ENCODE measurements around the gene PLCB4. TPM values are rescaled to one million over a fixed set of nuclear protein-coding genes. Genes with fewer than 3 reads are reported as not detected.

The PLCB4 gene
- polyA plus RNA-seq, 1 donor (not counting 4 experiments of a cell fraction or from before 2014, with no cell fraction given): 4.1 TPM

GRCh38 chr20:9415426-9415825 is 346.5 kb downstream of the PLCB4 start:
- Histone ChIP-seq H3K9me3 (ENCODE audit: control insufficient read depth, low read depth, low read length) (no peaks in the 10 kb centered on the region), H3K36me3 (ENCODE audit: control insufficient read depth in 2 of 2, extremely low read depth in 1 of 2, insufficient read depth in 2 of 2, low read length in 2 of 2) (no peaks in the 10 kb centered on the region), H3K4me1 (ENCODE audit: control insufficient read depth, extremely low read depth, insufficient read depth, low read length) (no peaks in the 10 kb centered on the region), H3K4me2 (ENCODE audit: control insufficient read depth, extremely low read depth, insufficient read depth, low read depth, low read length) (no peak overlapping the region), H3K9ac (ENCODE audit: control insufficient read depth, extremely low read depth, insufficient read depth, low read length) (no peak overlapping the region), H3K9me1 (ENCODE audit: control insufficient read depth, extremely low read depth, insufficient read depth, low read length) (no peaks in the 10 kb centered on the region), H3K4me3 (ENCODE audit: control insufficient read depth in 2 of 3, extremely low read depth in 1 of 3, insufficient read depth in 2 of 3, low read depth in 1 of 3, low read length in 3 of 3) (no peak overlapping the region), H3K27me3 (ENCODE audit: control insufficient read depth, extremely low read depth, insufficient read depth, low read length) (no peaks in the 10 kb centered on the region), H2AFZ (ENCODE audit: control insufficient read depth, low read length) (no peak overlapping the region), H4K20me1 (ENCODE audit: control insufficient read depth, extremely low read depth, insufficient read depth, low read length) (no peaks in the 10 kb centered on the region), H3K79me2 (ENCODE audit: control insufficient read depth, insufficient read depth, low read length) (no peaks in the 10 kb centered on the region), H3K27ac (ENCODE audit: control insufficient read depth, insufficient read depth, low read length) (no peak overlapping the region)
- DNase-seq (ENCODE audit: low read depth, low spot score) (no peak), FAIRE-seq (no peak)
- no peak for TF ChIP-seq CTCF (optimal IDR thresholded peaks at IDR 0.05 in 1 of 3, IDR thresholded peaks at IDR 0.05 in 1 of 3, conservative IDR thresholded peaks at IDR 0.05 in 1 of 3; ENCODE audit: extremely low read depth in 1 of 3, insufficient read depth in 2 of 3, low read length in 3 of 3)
- TF ChIP-seq EZH2 (IDR thresholded peaks at IDR 0.05; ENCODE audit: low read length): no peak
- dilution Hi-C loops (cut with MboI; ENCODE audit: extremely low pct_ligation_motif_present, low sequenced_read_pairs): no loop called here

- Histone ChIP-seq H3K9me1 (ENCODE audit: control insufficient read depth, extremely low read depth, insufficient read depth, low read length) (no peaks in the 10 kb centered on the region), H3K79me2 (ENCODE audit: control insufficient read depth, insufficient read depth, low read length) (no peaks in the 10 kb centered on the region), H4K20me1 (ENCODE audit: control insufficient read depth, extremely low read depth, insufficient read depth, low read length) (no peaks in the 10 kb centered on the region), H3K4me3 (ENCODE audit: control insufficient read depth in 2 of 3, extremely low read depth in 1 of 3, insufficient read depth in 2 of 3, low read depth in 1 of 3, low read length in 3 of 3) (no peak overlapping the region), H3K9ac (ENCODE audit: control insufficient read depth, extremely low read depth, insufficient read depth, low read length) (no peak overlapping the region), H3K4me1 (ENCODE audit: control insufficient read depth, extremely low read depth, insufficient read depth, low read length) (no peaks in the 10 kb centered on the region), H3K27ac (ENCODE audit: control insufficient read depth, insufficient read depth, low read length) (no peak overlapping the region), H3K9me3 (ENCODE audit: control insufficient read depth, low read depth, low read length) (no peaks in the 10 kb centered on the region), H2AFZ (ENCODE audit: control insufficient read depth, low read length) (no peak overlapping the region), H3K4me2 (ENCODE audit: control insufficient read depth, extremely low read depth, insufficient read depth, low read depth, low read length) (no peak overlapping the region), H3K27me3 (ENCODE audit: control insufficient read depth, extremely low read depth, insufficient read depth, low read length) (no peaks in the 10 kb centered on the region), H3K36me3 (ENCODE audit: control insufficient read depth in 2 of 2, extremely low read depth in 1 of 2, insufficient read depth in 2 of 2, low read length in 2 of 2) (no peaks in the 10 kb centered on the region)
- no peak for FAIRE-seq
- TF ChIP-seq CTCF (optimal IDR thresholded peaks at IDR 0.05 in 1 of 3, IDR thresholded peaks at IDR 0.05 in 1 of 3, conservative IDR thresholded peaks at IDR 0.05 in 1 of 3; ENCODE audit: extremely low read depth in 1 of 3, insufficient read depth in 2 of 3, low read length in 3 of 3) (no peak), EZH2 (IDR thresholded peaks at IDR 0.05; ENCODE audit: low read length) (no peak)
- DNase-seq (ENCODE audit: low read depth, low spot score): no peak
- dilution Hi-C loops (cut with MboI; ENCODE audit: extremely low pct_ligation_motif_present, low sequenced_read_pairs): no loop called here
Observed at GRCh38 chr20:9416421-9416820, 347.5 kb downstream of the PLCB4 start.
